WERI-Rb-1 (cell line): ENCODE measurements around the gene PHETA1.

Experiments
- DNase-seq: peaks from one replicate; pipeline ENCODE4 v3.0.0-alpha.2; 2020
- H3K27ac ChIP-seq: fragments of 250-450 bp; sonication (Bioruptor Pico); 2 replicates; pipeline ENCODE4 v1.5.1; 2020; ENCODE audit warnings: mild to moderate bottlenecking, moderate library complexity
- H3K27me3 ChIP-seq: fragments of 250-450 bp; sonication (Bioruptor Pico); 2 replicates; pipeline ENCODE4 v1.5.1; 2021; ENCODE audit warnings: mild to moderate bottlenecking, low read depth, moderate library complexity; ENCODE audit not compliant: insufficient read depth, severe bottlenecking
- H3K36me3 ChIP-seq: fragments of 250-450 bp; sonication (Bioruptor Pico); 2 replicates; pipeline ENCODE4 v1.5.1; 2020; ENCODE audit warnings: mild to moderate bottlenecking, moderate library complexity
- H3K4me3 ChIP-seq: 2 replicates; pipeline ENCODE4 v1.5.1; 2011; ENCODE audit warnings: low read depth, mild to moderate bottlenecking, control low read depth, low read length
- H3K9me3 ChIP-seq: fragments of 250-450 bp; sonication (Bioruptor Pico); 2 replicates; pipeline ENCODE4 v1.5.1; 2021; ENCODE audit warnings: mild to moderate bottlenecking, moderate library complexity; ENCODE audit not compliant: severe bottlenecking
- CTCF ChIP-seq: IDR thresholded peaks from 2 replicates; pipeline ENCODE4 v1.5.1; 2011; ENCODE audit warnings: low read depth, mild to moderate bottlenecking, control low read depth, inconsistent platforms, low read length

The PHETA1 gene

GRCh38 chr12:111351026-111351425, 17.9 kb downstream of the PHETA1 start:
- Histone ChIP-seq H3K4me3 (no peak overlapping the region), H3K27me3 (no peaks in the 10 kb centered on the region), H3K36me3 (no peaks in the 10 kb centered on the region), H3K27ac (no peak overlapping the region), H3K9me3 (peaks cover 11% of the 10 kb centered on the region)
- no peak for DNase-seq
- no peak for TF ChIP-seq CTCF

DNA sequence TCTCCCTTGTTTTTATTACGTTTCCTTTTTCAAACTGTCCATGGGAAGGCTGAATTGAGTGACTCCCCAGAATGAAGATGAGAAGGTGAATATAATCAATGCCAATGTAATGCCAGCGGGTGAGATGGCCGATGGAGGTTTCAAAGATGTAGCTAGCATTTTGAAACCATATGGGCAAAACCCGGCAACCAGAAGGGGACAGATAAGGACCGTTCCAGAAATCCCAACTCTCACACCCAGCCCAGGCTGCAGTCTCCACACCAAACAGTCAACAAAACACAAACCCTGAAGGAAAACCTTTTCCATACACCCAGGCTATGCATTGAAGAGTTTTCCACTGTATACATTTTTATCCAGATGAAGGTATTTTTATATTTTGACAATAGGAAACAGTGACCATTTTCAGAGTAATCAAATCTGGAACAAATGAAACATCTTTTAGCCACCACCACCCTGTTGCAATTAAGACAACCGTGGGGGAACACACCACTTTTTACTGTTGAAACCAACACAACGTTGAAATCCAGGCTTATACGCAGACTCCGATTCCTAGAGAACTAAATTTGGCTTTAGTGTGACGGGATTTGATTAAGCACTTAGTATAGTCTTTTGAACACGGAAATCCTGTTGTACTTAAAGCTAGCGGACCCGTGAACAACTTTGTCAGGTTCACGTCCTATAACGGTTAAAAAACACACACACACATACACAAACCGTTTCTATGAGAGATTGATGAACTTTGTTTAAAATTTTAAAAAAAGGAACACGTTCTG, 19.0 kb downstream of the PHETA1 start:
- no peak overlapping the region for H3K4me3 ChIP-seq
- DNase-seq: no peak
- no peaks in the 10 kb centered on the region for H3K36me3 ChIP-seq
- TF ChIP-seq CTCF: no peak
- no peak overlapping the region for H3K27ac ChIP-seq
- H3K9me3 ChIP-seq: peaks cover 11% of the 10 kb centered on the region
- H3K27me3 ChIP-seq: no peaks in the 10 kb centered on the region

DNA sequence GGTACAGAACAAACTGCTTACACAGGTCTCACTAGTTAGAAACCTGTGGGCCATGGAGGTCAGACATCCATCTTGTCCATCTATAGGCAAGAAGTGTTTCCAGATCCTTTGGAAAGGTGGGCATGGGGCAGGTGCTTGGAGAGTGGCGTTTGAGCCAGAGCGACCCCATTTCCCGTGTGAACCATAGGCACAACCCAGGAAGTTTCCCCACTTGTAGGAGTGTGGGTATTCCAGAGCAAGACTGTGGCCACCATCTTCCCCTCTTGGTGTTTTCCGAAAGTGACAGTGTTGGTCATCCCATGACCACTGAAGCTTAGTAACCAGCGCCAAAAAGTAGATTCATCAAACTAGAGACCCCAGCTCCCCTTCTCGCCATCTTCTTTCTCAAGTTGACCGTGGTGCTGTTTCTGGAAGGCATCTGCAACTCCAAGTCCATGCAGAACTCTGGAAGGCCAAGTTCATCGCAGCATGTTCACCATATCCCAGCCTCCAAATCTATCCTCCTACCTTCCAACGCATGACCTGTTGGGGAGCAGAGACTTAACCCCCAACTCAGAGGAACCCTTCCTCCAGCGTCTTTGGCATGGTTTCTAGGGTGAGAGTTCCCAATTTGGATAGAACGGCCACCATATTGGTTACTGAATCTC, 19.7 kb downstream of the PHETA1 start:
- DNase-seq: no peak
- peaks cover 11% of the 10 kb centered on the region for H3K9me3 ChIP-seq
- no peaks in the 10 kb centered on the region for H3K27me3 ChIP-seq
- no peak overlapping the region for H3K27ac ChIP-seq
- H3K4me3 ChIP-seq: no peak overlapping the region
- H3K36me3 ChIP-seq: no peaks in the 10 kb centered on the region
- TF ChIP-seq CTCF: no peak

DNA sequence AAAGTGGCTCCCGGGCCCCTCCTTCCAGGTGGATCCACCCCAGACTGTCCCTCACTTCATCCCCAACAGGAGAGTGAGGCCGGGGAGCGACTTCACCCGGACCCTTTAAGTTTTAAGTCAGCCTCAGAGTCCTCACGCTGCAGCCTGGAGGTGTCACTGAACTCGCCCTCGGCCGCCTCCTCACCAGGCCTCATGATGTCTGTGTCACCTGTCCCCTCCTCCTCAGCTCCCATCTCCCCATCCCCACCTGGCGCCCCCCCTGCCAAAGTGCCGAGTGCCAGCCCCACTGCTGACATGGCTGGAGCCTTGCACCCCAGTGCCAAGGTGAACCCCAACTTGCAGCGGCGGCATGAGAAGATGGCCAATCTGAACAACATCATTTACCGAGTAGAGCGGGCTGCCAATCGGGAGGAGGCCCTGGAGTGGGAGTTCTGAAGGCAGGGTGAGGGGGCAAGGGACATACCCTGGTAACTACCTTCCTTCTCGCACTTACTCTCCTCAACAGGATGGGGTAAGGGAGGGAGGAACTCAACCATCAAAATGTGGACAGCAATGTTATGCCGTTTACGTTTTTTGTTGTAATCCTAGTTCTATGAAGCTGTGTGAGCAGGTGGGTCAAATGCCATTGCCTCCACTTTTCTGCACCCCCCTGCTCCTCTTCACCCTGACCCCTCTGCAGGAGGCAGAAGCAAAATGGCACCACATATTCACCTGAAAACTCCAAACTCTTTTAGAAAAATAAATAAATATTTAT, 20.8 kb downstream of the PHETA1 start:
- Histone ChIP-seq H3K27ac (no peak overlapping the region), H3K27me3 (no peaks in the 10 kb centered on the region), H3K4me3 (no peak overlapping the region), H3K36me3 (no peaks in the 10 kb centered on the region), H3K9me3 (peaks cover 11% of the 10 kb centered on the region)
- no peak for TF ChIP-seq CTCF
- DNase-seq: no peak

DNA sequence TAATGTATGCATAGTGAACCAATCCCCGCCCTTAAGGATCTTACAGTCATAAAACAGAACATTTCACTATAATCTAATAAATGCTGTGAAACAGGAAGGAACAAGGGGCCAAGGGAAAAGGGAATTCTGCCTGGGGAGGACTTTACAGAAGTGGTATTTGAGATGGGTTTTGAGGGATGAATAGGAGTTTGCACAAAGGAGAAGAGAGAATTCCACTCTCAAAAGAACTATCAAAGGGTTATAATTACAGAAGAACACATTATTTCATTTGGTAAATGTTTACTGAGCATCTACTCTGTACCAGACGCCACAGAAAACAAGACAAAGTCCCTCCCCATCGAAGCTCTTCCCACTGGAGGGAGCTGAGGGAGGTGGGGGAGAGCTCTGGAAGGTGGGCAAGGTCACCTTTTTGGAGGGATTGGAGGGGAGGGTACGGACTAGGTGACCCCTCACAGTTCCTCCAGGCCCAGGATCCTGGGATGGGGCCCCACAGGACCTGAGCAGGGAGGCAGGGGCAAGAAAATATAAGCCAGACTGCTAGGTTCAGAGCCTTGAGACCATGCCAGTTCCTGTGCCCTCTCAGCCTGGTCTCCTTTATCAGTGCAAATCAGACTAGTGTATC, 24.5 kb downstream of the PHETA1 start:
- no peak overlapping the region for H3K27ac ChIP-seq
- H3K27me3 ChIP-seq: no peaks in the 10 kb centered on the region
- H3K36me3 ChIP-seq: no peaks in the 10 kb centered on the region
- no peak overlapping the region for H3K4me3 ChIP-seq
- H3K9me3 ChIP-seq: peaks cover 11% of the 10 kb centered on the region
- TF ChIP-seq CTCF: no peak
- no peak for DNase-seq
